ENCODE measurements around the gene DUSP7.

- no peak for TF ChIP-seq REST (IDR thresholded peaks at IDR 0.05; ENCODE audit: insufficient read depth in 1 of 2, low read depth in 2 of 2, low read length in 2 of 2)
- no peak for TF ChIP-seq POLR2AphosphoS5 (IDR thresholded peaks at IDR 0.05; ENCODE audit: low read depth, low read length)
These were observed 33.3 kb upstream of the DUSP7 start for GRCh38 chr3:52089691-52090090.
